H1 (cell line): ENCODE results near the gene FAN1. TPM values are rescaled to one million over a fixed set of nuclear protein-coding genes. Genes with fewer than 3 reads are reported as not detected.

Experiments used
- CTCF ChIA-PET: fragments of 300-600 bp; sonication (Branson Sonifier 250); formaldehyde crosslinking; loops from one replicate; lab custom pipeline; 2021; ENCODE audit not compliant: partially characterized antibody; lab: Charles Lee
- POLR2A ChIA-PET: fragments of 300-600 bp; sonication (Branson Sonifier 250); formaldehyde crosslinking; loops from one replicate; lab custom pipeline; 2021; ENCODE audit warnings: inconsistent platforms; ENCODE audit not compliant: partially characterized antibody; lab: Charles Lee
- DNase-seq, 2 experiments: peaks; one replicate each; pipeline versions ENCODE4 v3.0.0 to v3.0.0-alpha.2; 2010 to 2022; ENCODE audit warnings: low spot score in 2 of 2, low read depth in 1 of 2, mixed read lengths in 1 of 2
- FAIRE-seq: peaks from 2 replicates; lab custom pipeline; 2011; peaks lifted over from hg19 to GRCh38; lab: Jason Lieb, UNC
- H2AFZ ChIP-seq: 2 replicates; pipeline ENCODE4 v1.8.1; 2012; ENCODE audit warnings: low read length, inconsistent platforms
- H2AK5ac ChIP-seq: 2 replicates; pipeline ENCODE4 v1.6.1; 2013; ENCODE audit warnings: low read depth, low read length
- H2BK120ac ChIP-seq: replicated peaks from 2 replicates; pipeline ENCODE3; 2013; ENCODE audit warnings: low read depth, low read length, inconsistent platforms
- H2BK12ac ChIP-seq: 2 replicates; pipeline ENCODE4 v1.6.1; 2013; ENCODE audit warnings: low read depth, low read length
- H2BK15ac ChIP-seq: 2 replicates; pipeline ENCODE4 v1.6.1; 2013; ENCODE audit warnings: low read length
- H2BK20ac ChIP-seq: 2 replicates; pipeline ENCODE4 v1.6.1; 2013; ENCODE audit warnings: low read length
- H2BK5ac ChIP-seq: 2 replicates; pipeline ENCODE4 v1.6.1; 2013; ENCODE audit warnings: low read depth, low read length
- H3K14ac ChIP-seq: 2 replicates; pipeline ENCODE4 v1.6.1; 2013; ENCODE audit warnings: inconsistent platforms; ENCODE audit not compliant: insufficient read length
- H3K18ac ChIP-seq: 2 replicates; pipeline ENCODE4 v1.6.1; 2013; ENCODE audit warnings: low read length; ENCODE audit errors: extremely low read depth
- H3K23ac ChIP-seq: 2 replicates; pipeline ENCODE4 v1.6.1; 2013; ENCODE audit warnings: inconsistent platforms; ENCODE audit not compliant: insufficient read length
- H3K23me2 ChIP-seq: 2 replicates; pipeline ENCODE4 v1.6.1; 2013; ENCODE audit warnings: low read depth, low read length
- H3K27ac ChIP-seq: 2 replicates; pipeline ENCODE4 v1.6.1; 2011; ENCODE audit warnings: low read depth, low read length, inconsistent platforms
- H3K27me3 ChIP-seq, 4 experiments: replicated peaks in 1 of 4; 1 replicate in 1 of 4; 2 replicates in 3 of 4; pipeline versions ENCODE4 v1.6.1 to v1.8.1; 2011 to 2013; ENCODE audit warnings: low read length in 3 of 4, mild to moderate bottlenecking in 3 of 4, inconsistent platforms in 2 of 4, mixed read lengths in 2 of 4, moderate library complexity in 1 of 4; ENCODE audit not compliant: control insufficient read depth in 3 of 4, insufficient read depth in 3 of 4; ENCODE audit errors: extremely low read depth in 1 of 4
- H3K36me3 ChIP-seq, 4 experiments: 2 replicates each; pipeline versions ENCODE4 v1.6.1 to v1.8.1; 2011 to 2013; ENCODE audit warnings: mild to moderate bottlenecking in 4 of 4, low read length in 3 of 4, moderate library complexity in 2 of 4, control low read depth in 1 of 4, inconsistent platforms in 1 of 4; ENCODE audit not compliant: insufficient read depth in 4 of 4, control insufficient read depth in 2 of 4
- H3K4ac ChIP-seq: replicated peaks from 2 replicates; pipeline ENCODE3; 2013; ENCODE audit warnings: low read length, low read depth, mixed read lengths, inconsistent platforms; ENCODE audit not compliant: insufficient read length
- H3K4me1 ChIP-seq, 4 experiments: replicated peaks in 1 of 4; 1 replicate in 1 of 4; 2 replicates in 3 of 4; pipeline versions ENCODE4 v1.6.1 to v1.8.1; 2011 to 2013; ENCODE audit warnings: low read length in 3 of 4, inconsistent platforms in 2 of 4, mixed read lengths in 1 of 4; ENCODE audit not compliant: insufficient read depth in 4 of 4, control insufficient read depth in 3 of 4
- H3K4me2 ChIP-seq, 2 experiments: 2 replicates each; pipeline versions ENCODE4 v1.6.1 to v1.8.1; 2011 to 2013; ENCODE audit warnings: low read depth in 2 of 2, low read length in 2 of 2, control low read depth in 1 of 2, inconsistent platforms in 1 of 2, mild to moderate bottlenecking in 1 of 2; ENCODE audit not compliant: insufficient read depth in 1 of 2
- H3K4me3 ChIP-seq, 4 experiments: fragments of 200-600, 300-600 bp in 1 of 4; sonication (generic), shearing (Covaris generic), sonication (Bioruptor Twin) in 1 of 4; 2 replicates each; pipeline versions ENCODE4 v1.5.1 to v1.8.1; 2011 to 2016; ENCODE audit warnings: low read length in 4 of 4, low read depth in 3 of 4, control low read depth in 2 of 4, inconsistent platforms in 2 of 4, mild to moderate bottlenecking in 2 of 4, mixed read lengths in 1 of 4, moderate library complexity in 1 of 4; ENCODE audit not compliant: insufficient read depth in 2 of 4; ENCODE audit errors: extremely low read depth in 1 of 4
- H3K56ac ChIP-seq: replicated peaks from 2 replicates; pipeline ENCODE3; 2013; ENCODE audit warnings: low read depth, mild to moderate bottlenecking, mixed read lengths, low read length, inconsistent platforms; ENCODE audit not compliant: insufficient read length
- H3K79me1 ChIP-seq: 2 replicates; pipeline ENCODE4 v1.6.1; 2013; ENCODE audit warnings: low read depth, low read length, control low read depth
- H3K79me2 ChIP-seq, 2 experiments: 2 replicates each; pipeline versions ENCODE4 v1.6.1 to v1.8.1; 2012 to 2013; ENCODE audit warnings: low read length in 2 of 2, mild to moderate bottlenecking in 2 of 2, inconsistent platforms in 1 of 2; ENCODE audit not compliant: insufficient read depth in 2 of 2, control insufficient read depth in 1 of 2
- H3K9ac ChIP-seq, 4 experiments: replicated peaks in 1 of 4; 1 replicate in 1 of 4; 2 replicates in 3 of 4; pipeline versions ENCODE4 v1.6.1 to v1.8.1; 2011 to 2013; ENCODE audit warnings: low read depth in 3 of 4, low read length in 3 of 4, control low read depth in 2 of 4, mild to moderate bottlenecking in 2 of 4, moderate library complexity in 2 of 4, inconsistent platforms in 1 of 4; ENCODE audit errors: extremely low read depth in 1 of 4
- H3K9me3 ChIP-seq, 2 experiments: 2 replicates each; pipeline versions ENCODE4 v1.6.1 to v1.8.1; 2012 to 2013; ENCODE audit warnings: mild to moderate bottlenecking in 2 of 2, moderate library complexity in 2 of 2, control low read depth in 1 of 2, inconsistent platforms in 1 of 2, low read depth in 1 of 2, low read length in 1 of 2, mixed read lengths in 1 of 2; ENCODE audit not compliant: insufficient read depth in 2 of 2
- H4K20me1 ChIP-seq, 2 experiments: replicated peaks in 1 of 2; 2 replicates each; pipeline versions ENCODE3 to v1.8.1; 2011 to 2013; ENCODE audit warnings: inconsistent platforms in 2 of 2, low read length in 2 of 2, mild to moderate bottlenecking in 1 of 2; ENCODE audit not compliant: insufficient read depth in 2 of 2, control insufficient read depth in 1 of 2
- H4K5ac ChIP-seq: 2 replicates; pipeline ENCODE4 v1.6.1; 2013; ENCODE audit warnings: low read length, low read depth, mixed read lengths, inconsistent platforms; ENCODE audit not compliant: insufficient read length
- H4K8ac ChIP-seq: 2 replicates; pipeline ENCODE4 v1.8.0; 2013; ENCODE audit warnings: mild to moderate bottlenecking, moderate library complexity, low read length, inconsistent platforms; ENCODE audit not compliant: insufficient read depth; ENCODE audit errors: extremely low read depth
- H4K91ac ChIP-seq: replicated peaks from 2 replicates; pipeline ENCODE3; 2013; ENCODE audit warnings: low read length, mixed read lengths, inconsistent platforms; ENCODE audit not compliant: insufficient read length
- E2F6 ChIP-seq: IDR thresholded peaks from 2 replicates; pipeline ENCODE4 v1.6.1; 2012; ENCODE audit warnings: inconsistent platforms
- HDAC2 ChIP-seq, 2 experiments: fragments of 300-600 bp in 1 of 2; sonication (generic) in 1 of 2; IDR thresholded peaks; 2 replicates each; pipeline ENCODE4 v1.6.1; 2011 to 2012; ENCODE audit warnings: low read depth in 2 of 2, low read length in 2 of 2, mild to moderate bottlenecking in 2 of 2, moderate library complexity in 2 of 2, borderline replicate concordance in 1 of 2, inconsistent platforms in 1 of 2
- WGBS, 2 experiments: shearing (Covaris generic) in 1 of 2; methylation state at CpG; one replicate each; pipeline versions ENCODE4 v1.1.6 to v1.1.7; 2013 to 2015; ENCODE audit warnings: low lambda C conversion rate in 2 of 2, mixed read lengths in 2 of 2, inconsistent platforms in 1 of 2, low coverage in 1 of 2, missing lambda C conversion rate in 1 of 2; ENCODE audit not compliant: insufficient replicate concordance in 2 of 2, insufficient coverage in 1 of 2, insufficient read length in 1 of 2; ENCODE audit errors: extremely low coverage in 1 of 2, missing lambda C conversion rate in 1 of 2; 5-methylcytosine and 5-hydroxymethylcytosine counted together
- polyA plus RNA-seq, 7 experiments: library from polyadenylated mRNA; depleted of rRNA in 3 of 7; stranded (reverse) in 5 of 7; unstranded in 2 of 7; fragments of >200 nt in 5 of 7; fragments of 200-250 nt in 2 of 7; gene quantifications; 1 replicate in 5 of 7; 2 replicates in 1 of 7; 4 replicates in 1 of 7; pipeline versions ENCODE4 v1.2.1 to v1.2.3, GENCODE V29; 2011 to 2013; ENCODE audit warnings: missing spikeins in 2 of 7, mixed read lengths in 2 of 7
- total RNA-seq: library from RNA; stranded (reverse); fragmentation: NEBNext Ultra II Directional; extraction: Animal tissue kit (Norgen Biotek cat#: 25700); gene quantifications from 2 replicates; pipeline ENCODE4 v1.2.1, GENCODE V29; 2021

FAN1 gene
- total and polyA plus RNA-seq, 2 of the 8 experiments (the other 6 are each of a cell fraction or from before 2014, with no cell fraction given) = 8.6 to 24.9 TPM

- Histone ChIP-seq H3K23ac (no peak overlapping the region), H4K8ac (no peak overlapping the region), H3K36me3 (peaks cover 0 to 10% (median 6%) of the 10 kb centered on the region in 4 experiments; a peak in 6 of 8 replicates), H2BK15ac (no peak overlapping the region), H3K27me3 (no peaks in the 10 kb centered on the region), H2BK12ac (no peak overlapping the region), H3K27ac (no peak overlapping the region), H4K5ac (no peak overlapping the region), H3K4me1 (no peaks in the 10 kb centered on the region), H4K91ac (no peak overlapping the region), H3K14ac (no peak overlapping the region), H3K79me2 (no peaks in the 10 kb centered on the region), H3K18ac (no peak overlapping the region), H3K9me3 (no peaks in the 10 kb centered on the region), H3K23me2 (no peaks in the 10 kb centered on the region), H3K9ac (no peak overlapping the region), H2AFZ (no peak overlapping the region), H2BK5ac (no peak overlapping the region), H3K56ac (no peak overlapping the region), H2BK120ac (no peak overlapping the region), H3K4ac (no peak overlapping the region), H3K4me3 (no peak overlapping the region), H4K20me1 (peaks cover 0 to 2% of the 10 kb centered on the region in 2 experiments), H2AK5ac (no peak overlapping the region), H3K79me1 (no peaks in the 10 kb centered on the region), H2BK20ac (no peak overlapping the region), H3K4me2 (no peak overlapping the region)
- DNase-seq = no peak
- CTCF ChIA-PET = interaction anchor here (0.9 to 3.4 kb wide), 3 partner anchors 15 to 166 kb away, joined by 3 to 14 read pairs (median 4); no protein-coding TSS in a partner anchor
- FAIRE-seq = no peak
- POLR2A ChIA-PET = interaction anchor here (1.2 kb wide), 2 partner anchors 14 to 29 kb away, joined by 3 to 4 read pairs; partner anchors contain the start of gene MTMR10
- no peak for TF ChIP-seq E2F6
- TF ChIP-seq HDAC2 (IDR thresholded peaks at IDR 0.05; ENCODE audit: borderline replicate concordance in 1 of 2, low read depth in 2 of 2, low read length in 2 of 2) = no peak
- 90% methylated on average over 3 of the region's 3 CpGs; no CpG with 5 or more reads in 1 of the 2 experiments for WGBS, 2 experiments
Measured at GRCh38 chr15:30962659-30963058, 58.9 kb downstream of the FAN1 start.
